K562 (cell line): ENCODE data around the gene COX11. TPM values are rescaled to one million over a fixed set of nuclear protein-coding genes. Genes with fewer than 3 reads are reported as not detected.

Source experiments
- DPF2 ChIP-seq: fragments of 450-650 bp; IDR thresholded peaks from 2 replicates; pipeline ENCODE4 v1.6.1; 2016
- EWSR1 ChIP-seq: fragments of 450-650 bp; IDR thresholded peaks from 2 replicates; pipeline ENCODE4 v1.6.1; 2018; ENCODE audit warnings: borderline replicate concordance, mild to moderate bottlenecking, low read depth, moderate library complexity; ENCODE audit not compliant: partially characterized antibody
- MEIS2 ChIP-seq: fragments of 450-650 bp; IDR thresholded peaks from 2 replicates; pipeline ENCODE4 v1.6.1; 2014; ENCODE audit warnings: mild to moderate bottlenecking; ENCODE audit not compliant: partially characterized antibody
- NCOA4 ChIP-seq: fragments of 450-650 bp; IDR thresholded peaks from 2 replicates; pipeline ENCODE4 v1.6.1; 2018; ENCODE audit warnings: mild to moderate bottlenecking; ENCODE audit not compliant: partially characterized antibody
- NCOA6 ChIP-seq: fragments of 450-650 bp; IDR thresholded peaks from 2 replicates; pipeline ENCODE4 v1.6.1; 2017; ENCODE audit warnings: mild to moderate bottlenecking
- SMARCA4 ChIP-seq: fragments of 450-650 bp; IDR thresholded peaks from 2 replicates; pipeline ENCODE4 v1.6.1; 2016
- TEAD1 ChIP-seq, 2 experiments: fragments of 450-650 bp in 1 of 2; sonication (generic) in 1 of 2; formaldehyde crosslinking; IDR thresholded peaks; 2 replicates each; pipeline versions ENCODE4 v1.4.0 to v1.8.0; 2020 to 2022; ENCODE audit warnings: mild to moderate bottlenecking in 2 of 2, missing genetic modification reagents in 1 of 2
- ZNF232 ChIP-seq: sonication (generic); formaldehyde crosslinking; IDR thresholded peaks from 2 replicates; pipeline ENCODE4 v1.8.0; 2022; ENCODE audit warnings: mild to moderate bottlenecking, missing genetic modification reagents
- ZNF253 ChIP-seq: fragments of 250-450 bp; sonication (Bioruptor Pico); conservative IDR thresholded peaks from 2 replicates; pipeline ENCODE4 v1.6.1; 2021; ENCODE audit warnings: mild to moderate bottlenecking
- ZSCAN29 ChIP-seq: fragments of 450-650 bp; IDR thresholded peaks from 2 replicates; pipeline ENCODE4 v1.6.1; 2017
- polyA plus RNA-seq, 8 experiments: library from polyadenylated mRNA; depleted of rRNA in 4 of 8; stranded (reverse) in 5 of 8; unstranded in 3 of 8; fragments of >200 nt; fragmentation: Nextera tagmentation in 2 of 8; fragmentation: Illumina TruSeq in 1 of 8; extraction: Ambion mirVana in 2 of 8; extraction: Trizol in 1 of 8; gene quantifications; 2 replicates each; pipeline versions ENCODE4 v1.2.1 to v1.2.3, GENCODE V29; 2011 to 2014; ENCODE audit warnings: inconsistent platforms in 1 of 8, missing spikeins in 1 of 8
- total RNA-seq, 7 experiments: library from RNA; depleted of rRNA in 6 of 7; stranded (reverse); fragments of >200 nt in 6 of 7; fragmentation: Illumina TruSeq in 2 of 7; extraction: Trizol in 2 of 7; gene quantifications; 2 replicates each; pipeline versions ENCODE4 v1.2.1 to v1.2.3, GENCODE V29; 2011 to 2021; ENCODE audit warnings: low replicate concordance in 1 of 7
- TF ChIP-seq, protein P1 (sequence below), 2 experiments: fragments of 450-650 bp in 1 of 2; sonication (generic) in 1 of 2; formaldehyde crosslinking; conservative IDR thresholded peaks; 2 replicates each; pipeline versions ENCODE4 v1.4.0 to v1.8.1; 2020 to 2022; ENCODE audit warnings: mild to moderate bottlenecking in 1 of 2, missing genetic modification reagents in 1 of 2
- TF ChIP-seq, protein P2 (sequence below): sonication (generic); formaldehyde crosslinking; IDR thresholded peaks from 2 replicates; pipeline ENCODE4 v1.9.0; 2022; ENCODE audit warnings: mild to moderate bottlenecking, missing genetic modification reagents
- TF ChIP-seq, protein P3 (sequence below): sonication (generic); formaldehyde crosslinking; IDR thresholded peaks from 2 replicates; pipeline ENCODE4 v1.5.0; 2020; ENCODE audit warnings: missing genetic modification reagents
- TF ChIP-seq, protein P4 (sequence below): IDR thresholded peaks from 2 replicates; pipeline ENCODE4 v1.6.1; 2014; ENCODE audit warnings: antibody characterized with exemption

The COX11 gene
- total and polyA plus RNA-seq, 9 of the 15 experiments (the other 6 are each of a cell fraction or from before 2014, with no cell fraction given), result 18.5 to 112 (median 30.7) TPM

DNA sequence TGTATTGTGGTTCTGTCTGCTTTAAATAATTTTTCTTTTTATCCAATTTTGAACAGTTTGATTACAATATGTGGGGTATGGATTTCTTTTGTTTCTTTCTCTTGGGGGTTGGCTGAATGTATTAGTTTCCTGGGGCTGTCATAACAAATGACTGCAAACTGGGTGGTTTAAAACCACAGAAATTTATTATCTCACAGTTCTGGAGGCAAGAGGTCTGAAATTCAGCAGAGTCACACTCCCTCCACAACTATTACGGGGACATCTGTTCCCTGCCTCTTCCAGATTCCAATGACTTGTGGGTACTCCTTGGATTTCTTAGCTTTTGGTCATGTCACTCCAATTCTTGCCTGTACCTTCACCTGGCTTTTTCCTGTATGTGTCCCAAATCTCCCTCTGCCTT is 23.7 kb downstream of the COX11 start (continued):
- TF ChIP-seq, protein P1, sequence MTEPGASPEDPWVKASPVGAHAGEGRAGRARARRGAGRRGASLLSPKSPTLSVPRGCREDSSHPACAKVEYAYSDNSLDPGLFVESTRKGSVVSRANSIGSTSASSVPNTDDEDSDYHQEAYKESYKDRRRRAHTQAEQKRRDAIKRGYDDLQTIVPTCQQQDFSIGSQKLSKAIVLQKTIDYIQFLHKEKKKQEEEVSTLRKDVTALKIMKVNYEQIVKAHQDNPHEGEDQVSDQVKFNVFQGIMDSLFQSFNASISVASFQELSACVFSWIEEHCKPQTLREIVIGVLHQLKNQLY (CRISPR knock-in tag; conservative IDR thresholded peaks at IDR 0.05), result no peak
- TF ChIP-seq, protein P2, sequence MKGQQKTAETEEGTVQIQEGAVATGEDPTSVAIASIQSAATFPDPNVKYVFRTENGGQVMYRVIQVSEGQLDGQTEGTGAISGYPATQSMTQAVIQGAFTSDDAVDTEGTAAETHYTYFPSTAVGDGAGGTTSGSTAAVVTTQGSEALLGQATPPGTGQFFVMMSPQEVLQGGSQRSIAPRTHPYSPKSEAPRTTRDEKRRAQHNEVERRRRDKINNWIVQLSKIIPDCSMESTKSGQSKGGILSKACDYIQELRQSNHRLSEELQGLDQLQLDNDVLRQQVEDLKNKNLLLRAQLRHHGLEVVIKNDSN (CRISPR knock-in tag), result no peak
- peak; percentile 40; the same call in 1 of the 2 replicates for TF ChIP-seq DPF2
- no peak for TF ChIP-seq EWSR1
- TF ChIP-seq ZSCAN29, result no peak
- no peak for TF ChIP-seq NCOA6
- 0 out of 2 replicates have a peak, but pooled peaks have one; percentile 13 for TF ChIP-seq SMARCA4
- no peak for TF ChIP-seq NCOA4
- TF ChIP-seq TEAD1 (CRISPR knock-in tag; IDR thresholded peaks at IDR 0.05), result 0 out of 4 replicates have a peak, but pooled peaks of 1 of the 2 experiments have one; percentile 25
- TF ChIP-seq MEIS2, result peak; percentile 29
- TF ChIP-seq, protein P3, sequence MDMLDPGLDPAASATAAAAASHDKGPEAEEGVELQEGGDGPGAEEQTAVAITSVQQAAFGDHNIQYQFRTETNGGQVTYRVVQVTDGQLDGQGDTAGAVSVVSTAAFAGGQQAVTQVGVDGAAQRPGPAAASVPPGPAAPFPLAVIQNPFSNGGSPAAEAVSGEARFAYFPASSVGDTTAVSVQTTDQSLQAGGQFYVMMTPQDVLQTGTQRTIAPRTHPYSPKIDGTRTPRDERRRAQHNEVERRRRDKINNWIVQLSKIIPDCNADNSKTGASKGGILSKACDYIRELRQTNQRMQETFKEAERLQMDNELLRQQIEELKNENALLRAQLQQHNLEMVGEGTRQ, result no peak
- no peak for TF ChIP-seq ZNF253 (CRISPR knock-in tag)
- no peak for TF ChIP-seq ZNF232 (CRISPR knock-in tag)
- TF ChIP-seq, protein P4, sequence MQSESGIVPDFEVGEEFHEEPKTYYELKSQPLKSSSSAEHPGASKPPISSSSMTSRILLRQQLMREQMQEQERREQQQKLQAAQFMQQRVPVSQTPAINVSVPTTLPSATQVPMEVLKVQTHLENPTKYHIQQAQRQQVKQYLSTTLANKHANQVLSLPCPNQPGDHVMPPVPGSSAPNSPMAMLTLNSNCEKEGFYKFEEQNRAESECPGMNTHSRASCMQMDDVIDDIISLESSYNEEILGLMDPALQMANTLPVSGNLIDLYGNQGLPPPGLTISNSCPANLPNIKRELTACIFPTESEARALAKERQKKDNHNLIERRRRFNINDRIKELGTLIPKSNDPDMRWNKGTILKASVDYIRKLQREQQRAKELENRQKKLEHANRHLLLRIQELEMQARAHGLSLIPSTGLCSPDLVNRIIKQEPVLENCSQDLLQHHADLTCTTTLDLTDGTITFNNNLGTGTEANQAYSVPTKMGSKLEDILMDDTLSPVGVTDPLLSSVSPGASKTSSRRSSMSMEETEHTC, result no peak
